GM03348 (cell line): ENCODE results near the gene BICDL2.

Source experiments
- DNase-seq: peaks from one replicate; pipeline ENCODE4 v3.0.0; 2012; ENCODE audit warnings: low spot score

BICDL2 gene

DNA sequence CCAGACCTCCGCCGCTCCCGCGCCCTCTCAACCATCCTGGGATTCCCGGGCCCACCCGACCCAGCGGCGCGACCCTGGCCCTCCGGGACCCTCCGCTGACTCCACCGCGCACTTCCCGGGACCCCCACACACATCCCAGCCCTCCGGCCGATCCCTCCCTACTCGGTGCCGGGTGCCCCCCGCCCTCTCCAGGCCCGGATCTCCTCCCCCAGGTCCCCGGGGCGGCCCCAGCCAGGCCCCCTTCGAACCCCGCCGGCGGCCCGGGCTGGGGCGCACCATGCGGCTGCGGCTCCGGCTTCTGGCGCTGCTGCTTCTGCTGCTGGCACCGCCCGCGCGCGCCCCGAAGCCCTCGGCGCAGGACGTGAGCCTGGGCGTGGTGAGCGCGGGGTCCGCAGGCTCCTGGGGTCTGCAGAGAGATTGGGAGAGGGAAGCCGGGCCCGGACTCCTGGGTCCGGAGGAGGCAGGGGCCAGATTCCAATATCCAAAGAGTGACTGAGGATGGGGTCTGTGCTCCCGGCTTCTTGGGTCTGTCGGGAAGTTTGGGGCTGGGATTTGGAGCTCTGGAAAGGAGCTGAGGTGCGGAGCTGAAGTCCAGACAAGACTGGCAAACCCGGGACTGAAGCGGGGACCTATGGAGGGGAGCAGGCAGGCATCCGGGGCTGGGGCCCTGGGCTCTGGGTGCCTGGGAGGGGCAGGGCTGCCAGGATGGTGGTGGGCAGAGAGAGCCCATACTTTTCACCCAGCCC lies 10.1 kb upstream of the BICDL2 start:
- DNase-seq: no peak

DNA sequence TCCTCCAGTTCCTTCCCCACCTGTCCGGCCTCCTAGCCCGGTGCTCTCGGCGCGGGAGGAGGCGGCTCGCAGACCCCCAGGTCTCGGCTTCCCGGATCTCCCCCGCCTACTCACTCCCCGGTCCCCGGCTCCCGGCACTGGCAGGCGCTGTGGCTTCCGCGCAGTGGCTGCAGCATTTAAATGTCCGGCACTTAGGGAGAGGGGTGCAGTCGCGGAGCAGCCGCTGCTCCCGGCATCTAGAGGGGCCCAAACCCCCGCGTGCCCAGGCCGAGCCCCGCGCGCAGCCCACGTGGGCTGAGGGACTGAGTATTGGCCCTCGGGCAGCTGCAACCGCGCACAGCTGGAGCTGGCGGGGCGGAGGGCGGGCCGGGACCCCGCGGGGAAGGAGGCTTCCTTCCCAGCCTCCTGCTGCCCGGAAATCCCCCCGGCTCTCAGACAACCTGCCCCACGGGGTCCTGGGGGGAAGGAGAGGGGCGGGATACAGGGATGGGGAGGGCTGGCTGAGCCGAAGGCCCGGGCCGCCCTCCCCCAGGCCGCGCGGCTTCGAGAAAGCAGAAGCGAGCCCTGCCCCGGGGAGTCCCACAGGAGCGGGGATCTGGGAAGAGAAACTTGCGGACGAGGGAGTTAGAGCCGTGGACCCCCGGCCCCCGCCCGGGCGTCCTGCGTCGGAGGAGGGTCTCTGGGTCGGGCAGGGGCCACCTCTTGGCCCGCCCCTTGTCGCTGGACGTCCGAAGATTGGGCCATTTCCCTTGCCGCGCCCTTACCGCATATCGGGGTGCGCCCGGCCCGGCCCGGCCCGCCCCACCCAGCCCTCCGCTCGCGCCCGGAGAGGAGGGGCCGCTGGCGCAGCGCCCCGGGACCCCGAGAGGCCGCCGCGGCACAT lies 9.3 kb upstream of the BICDL2 start, which contains the start of gene MMP25:
Gene MMP25, plus strand, starts transcription at position 804 of the 883 bp plus-strand sequence. CDS start 357 bp downstream, outside the sequence.
- DNase-seq: no peak

DNA sequence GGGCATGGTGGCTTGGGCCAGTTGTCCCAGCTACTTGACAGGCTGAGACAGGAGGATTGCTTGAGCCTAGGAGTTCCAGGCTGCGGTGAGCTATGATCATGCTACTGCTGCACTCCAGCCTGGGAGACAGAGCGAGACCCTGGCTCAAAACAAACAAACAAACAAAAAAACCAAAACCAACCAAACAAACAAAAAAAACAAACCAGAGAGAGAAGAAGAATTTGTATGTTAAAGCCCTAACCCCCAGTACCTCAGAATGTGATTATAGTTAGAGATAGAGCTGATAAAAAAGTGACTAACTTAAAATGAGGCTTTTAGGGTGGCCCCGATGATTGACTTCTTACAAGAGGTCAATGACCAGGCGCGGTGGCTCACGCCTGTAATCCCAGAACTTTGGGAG lies 8.0 kb upstream of the BICDL2 start:
- no peak for DNase-seq

DNA sequence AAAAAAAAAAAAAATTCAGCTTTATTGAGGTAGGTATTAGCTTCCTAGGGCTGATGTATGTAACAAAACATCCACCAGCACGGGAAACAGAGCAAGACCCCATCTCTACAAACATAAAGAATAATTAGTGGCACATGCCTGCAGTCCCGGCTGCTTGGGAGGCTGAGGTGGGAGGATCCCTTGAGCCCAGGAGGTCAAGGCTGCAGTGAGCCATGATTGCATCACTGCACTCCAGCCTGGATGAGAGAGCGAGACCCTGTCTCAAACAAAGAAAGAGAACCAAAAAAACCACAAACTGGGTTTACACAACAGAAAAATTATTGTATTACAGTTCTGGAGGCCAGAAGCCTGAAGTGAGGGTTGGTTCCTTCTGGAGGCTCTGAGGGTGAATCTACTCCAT lies 5.6 kb upstream of the BICDL2 start:
- DNase-seq: no peak

DNA sequence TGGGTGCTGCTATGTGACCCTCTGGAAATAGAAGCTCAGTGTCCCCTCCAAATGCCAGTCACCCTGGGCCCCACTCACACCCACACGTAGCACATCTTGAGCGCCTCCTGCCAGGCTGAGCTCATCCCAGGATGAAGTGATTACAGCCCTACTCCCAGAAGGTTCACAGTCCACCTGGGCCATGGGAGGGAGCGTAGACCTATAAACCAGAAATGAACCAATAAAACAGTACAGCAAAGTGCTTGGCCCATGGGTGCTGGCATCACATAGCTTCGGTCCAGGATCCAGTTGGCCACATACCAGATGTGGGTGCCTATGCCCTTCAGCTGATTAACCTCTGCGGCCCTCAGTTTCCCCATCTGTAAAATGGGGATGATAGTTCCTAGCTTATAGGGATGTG lies 2.2 kb upstream of the BICDL2 start:
- no peak for DNase-seq

DNA sequence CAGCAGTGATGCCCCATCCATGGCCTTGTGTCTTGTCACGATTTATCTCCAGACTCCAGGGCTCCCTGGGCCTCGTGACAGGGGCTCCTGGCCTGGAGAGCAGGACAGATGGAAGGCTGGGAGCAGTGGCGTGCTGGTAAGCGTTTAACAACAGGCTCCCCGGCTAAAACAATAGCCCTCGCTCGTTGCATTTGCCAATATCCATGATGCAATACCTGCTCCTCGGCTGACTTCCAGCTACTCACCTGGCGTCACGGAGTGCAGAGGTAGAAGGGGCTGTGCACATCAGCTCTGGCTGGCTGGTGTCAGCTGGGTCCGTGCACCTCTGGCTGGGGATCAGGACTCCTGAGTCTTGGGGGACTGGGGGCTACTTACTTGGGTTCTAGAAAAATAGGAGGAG lies 1.5 kb upstream of the BICDL2 start:
- DNase-seq: no peak

DNA sequence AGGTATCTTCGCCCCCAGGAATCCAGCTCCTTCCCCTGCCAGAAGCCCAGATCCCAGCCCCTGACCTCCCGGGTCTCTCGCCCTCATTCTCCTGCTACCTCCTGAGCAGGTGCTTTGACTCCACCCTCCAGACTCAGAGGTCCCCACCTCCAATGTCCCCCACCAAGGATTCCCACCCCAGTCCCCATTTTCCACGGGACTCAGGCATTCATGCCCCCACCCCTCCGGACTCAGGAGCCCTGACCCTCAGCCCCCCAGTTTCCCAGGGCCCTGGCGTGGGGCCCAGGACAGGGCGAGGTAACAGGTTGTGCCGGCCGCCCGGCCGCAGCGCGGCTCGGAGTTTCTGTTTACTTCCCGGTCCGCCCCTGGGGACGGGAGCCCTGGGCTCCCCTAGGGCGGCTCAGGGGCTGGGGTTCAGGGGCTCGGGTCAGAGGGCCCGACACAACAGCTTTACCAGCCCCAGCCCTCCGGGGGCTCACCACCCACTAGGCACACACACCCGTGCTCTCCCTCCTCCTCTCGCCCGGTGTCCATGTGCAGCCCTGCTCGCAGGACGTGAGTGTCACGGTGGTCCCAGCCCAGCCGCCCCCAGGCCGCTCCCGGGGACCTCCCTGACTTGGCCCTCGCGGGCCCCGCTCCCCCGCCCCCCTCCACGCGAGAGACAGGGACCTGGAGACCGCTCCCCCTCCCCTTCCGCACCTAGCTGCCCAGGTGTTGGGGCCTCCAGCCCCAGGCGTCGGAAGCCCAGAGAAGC lies 595 bp downstream of the BICDL2 start:
- DNase-seq: no peak

DNA sequence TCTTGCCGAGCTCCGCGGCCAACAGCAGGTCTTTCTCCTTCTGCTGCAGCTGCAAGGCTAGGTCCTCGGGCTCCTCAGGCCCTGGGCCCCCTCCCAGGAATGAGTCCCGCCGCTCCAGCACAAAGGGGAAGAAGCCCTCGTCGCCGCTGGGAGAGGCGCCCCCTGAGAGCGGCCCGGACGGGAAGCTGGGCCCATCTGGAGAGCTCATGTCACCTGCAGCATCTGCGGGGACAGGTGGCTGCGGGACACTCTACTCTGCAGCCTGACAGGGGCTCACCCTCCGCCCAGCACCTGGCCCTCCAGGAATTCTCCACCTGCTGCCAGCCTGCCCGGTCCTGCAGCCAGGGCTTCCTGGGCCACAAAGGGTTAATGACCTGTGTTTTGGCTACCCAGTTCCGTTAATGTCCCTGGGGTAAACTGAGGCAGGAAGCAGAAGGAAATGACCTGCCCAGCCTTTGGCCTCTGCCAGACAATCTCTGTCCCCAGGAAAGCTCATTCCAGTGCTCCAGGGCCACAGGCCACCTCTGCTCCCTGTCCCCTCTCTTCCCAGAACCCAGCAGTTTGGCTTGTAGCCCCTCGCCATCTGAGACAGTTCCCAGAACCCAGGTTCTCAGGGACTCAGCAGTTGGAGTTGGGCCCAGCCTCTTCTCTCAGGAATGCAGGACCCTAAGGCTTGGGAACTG lies 1.3 kb downstream of the BICDL2 start:
- DNase-seq: no peak

DNA sequence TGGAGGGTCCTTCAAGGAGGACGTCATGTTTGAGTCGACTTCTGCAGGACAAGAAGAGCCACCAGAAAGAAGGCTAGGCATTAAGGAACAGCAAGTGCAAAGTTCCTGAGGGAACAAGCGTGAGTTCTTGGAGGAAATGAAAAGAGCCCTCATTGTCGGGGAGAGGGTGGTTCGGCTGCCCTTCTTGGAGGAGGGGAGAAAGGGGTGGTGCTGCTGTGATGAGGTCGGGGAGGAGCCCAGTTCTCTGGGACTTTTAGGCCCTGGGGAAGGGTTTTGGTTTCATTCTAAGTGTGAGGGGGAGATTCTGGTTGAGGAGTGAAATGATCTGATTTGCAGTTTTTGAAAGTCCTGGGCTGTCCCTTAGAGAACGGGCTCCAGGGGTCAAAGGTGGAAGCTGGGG lies 4.1 kb downstream of the BICDL2 start:
- DNase-seq: no peak

DNA sequence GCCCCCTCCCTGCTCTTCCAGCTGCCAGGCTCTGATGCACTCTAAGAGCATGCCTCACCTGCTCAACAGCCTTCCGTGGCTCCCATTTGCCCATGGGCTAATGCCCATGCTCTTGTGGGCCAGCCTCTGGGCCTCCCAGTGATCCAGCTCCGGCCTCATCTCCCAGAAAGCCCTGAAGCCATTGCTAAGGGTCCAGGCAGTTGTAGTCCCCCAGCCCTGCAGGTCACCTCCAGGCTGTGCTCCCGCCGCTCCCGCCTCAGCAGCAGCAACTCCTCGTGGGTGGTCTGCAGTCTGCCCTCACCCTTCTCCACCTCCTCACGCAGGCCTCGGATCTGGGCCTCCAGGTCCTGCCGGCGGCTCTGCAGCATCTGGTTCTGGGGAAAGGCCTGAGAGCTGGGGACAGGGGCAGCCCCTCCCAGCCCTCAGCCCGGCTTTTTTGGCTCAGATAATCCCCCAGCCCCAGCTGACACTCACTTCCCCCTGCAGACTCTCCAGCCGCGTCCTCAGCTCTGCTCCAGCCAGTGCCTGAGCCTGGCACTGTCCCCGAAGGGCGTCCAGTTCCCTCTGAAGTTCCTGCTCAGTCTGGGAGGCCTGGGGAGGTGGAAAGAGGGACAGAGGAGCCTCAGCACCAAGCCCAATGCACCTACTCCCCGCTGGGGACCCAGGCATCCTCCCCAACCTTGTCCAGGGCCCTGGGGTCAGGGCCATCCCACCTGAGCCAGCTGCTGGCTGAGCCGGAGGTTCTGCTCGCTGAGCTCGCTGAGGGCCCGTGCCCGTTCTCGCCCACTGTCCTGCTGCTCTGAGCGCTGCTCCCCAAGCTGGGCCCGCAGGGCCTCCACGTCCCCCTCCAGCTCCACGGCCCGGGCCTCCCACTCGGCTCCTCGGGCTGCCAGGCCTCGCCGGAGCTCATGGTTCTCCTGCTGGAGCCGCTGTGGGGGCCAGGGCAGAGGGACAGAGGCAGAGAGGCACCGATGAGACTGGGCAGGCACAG lies 6.2 kb downstream of the BICDL2 start:
- DNase-seq: no peak

DNA sequence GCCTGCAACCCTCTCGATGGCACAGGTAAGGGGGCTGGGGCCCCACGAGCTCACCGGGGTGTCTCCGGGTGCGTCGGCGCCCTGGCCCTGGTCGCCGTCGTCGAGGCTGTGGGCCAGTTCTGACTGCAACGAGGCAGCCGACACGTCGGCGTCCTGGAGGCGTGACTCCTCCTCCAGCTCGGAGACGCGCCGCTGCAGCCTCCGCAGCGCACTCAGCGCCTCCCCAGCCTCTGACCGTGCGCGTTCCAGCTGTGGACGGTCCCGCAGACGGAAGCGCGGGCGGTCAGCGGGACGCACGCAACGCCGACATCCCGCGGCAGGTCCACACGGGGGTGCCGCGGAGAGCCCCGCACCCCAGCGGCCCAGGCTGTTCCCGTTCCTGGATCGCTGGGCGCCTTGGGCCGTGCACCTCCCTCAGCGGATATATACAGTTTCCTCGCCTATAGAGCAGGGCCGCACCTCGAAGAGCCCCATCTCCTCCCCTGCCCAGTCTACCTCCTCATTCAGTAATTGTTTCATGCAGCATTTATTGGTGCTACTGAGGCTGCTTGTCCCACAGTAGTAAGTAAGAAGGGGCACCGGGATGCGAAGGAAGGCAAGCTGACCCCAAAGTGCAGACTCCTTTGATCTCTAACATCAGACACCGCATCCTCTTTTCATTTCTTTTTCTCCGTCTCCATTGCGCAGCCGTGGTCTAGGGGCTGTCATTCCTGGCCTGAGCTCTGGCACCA lies 7.1 kb downstream of the BICDL2 start:
- peak; percentile 67 for DNase-seq

DNA sequence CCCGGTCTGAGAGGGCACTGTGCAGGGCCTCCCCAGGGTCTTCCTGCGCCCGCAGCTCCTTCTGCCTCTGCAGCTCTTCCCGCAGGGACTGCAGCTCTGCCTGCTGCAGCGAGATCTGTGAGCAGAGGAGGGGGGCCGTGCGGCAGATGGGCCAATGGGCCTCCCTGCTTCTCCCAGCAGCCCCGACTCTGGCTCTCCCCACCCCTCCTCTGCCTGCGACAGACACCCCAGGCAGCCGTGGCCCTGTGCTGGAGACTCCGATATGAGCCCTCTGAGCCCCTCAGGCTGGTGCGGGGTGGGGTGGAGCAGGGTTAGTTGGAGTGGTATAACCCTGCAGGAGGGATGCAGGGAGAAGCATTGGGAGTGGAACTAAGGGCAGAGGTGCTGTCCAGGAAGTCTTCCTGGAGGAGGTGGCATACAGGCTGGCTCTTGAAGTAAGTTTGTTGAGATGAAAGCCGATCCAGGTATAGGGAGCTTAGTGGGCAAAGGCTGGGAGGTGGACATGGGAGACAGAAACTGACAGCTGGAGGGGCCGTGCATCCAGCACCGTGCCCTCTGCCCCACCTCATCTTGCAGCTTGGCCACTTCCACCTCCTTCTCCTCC lies 7.9 kb downstream of the BICDL2 start:
- no peak for DNase-seq

DNA sequence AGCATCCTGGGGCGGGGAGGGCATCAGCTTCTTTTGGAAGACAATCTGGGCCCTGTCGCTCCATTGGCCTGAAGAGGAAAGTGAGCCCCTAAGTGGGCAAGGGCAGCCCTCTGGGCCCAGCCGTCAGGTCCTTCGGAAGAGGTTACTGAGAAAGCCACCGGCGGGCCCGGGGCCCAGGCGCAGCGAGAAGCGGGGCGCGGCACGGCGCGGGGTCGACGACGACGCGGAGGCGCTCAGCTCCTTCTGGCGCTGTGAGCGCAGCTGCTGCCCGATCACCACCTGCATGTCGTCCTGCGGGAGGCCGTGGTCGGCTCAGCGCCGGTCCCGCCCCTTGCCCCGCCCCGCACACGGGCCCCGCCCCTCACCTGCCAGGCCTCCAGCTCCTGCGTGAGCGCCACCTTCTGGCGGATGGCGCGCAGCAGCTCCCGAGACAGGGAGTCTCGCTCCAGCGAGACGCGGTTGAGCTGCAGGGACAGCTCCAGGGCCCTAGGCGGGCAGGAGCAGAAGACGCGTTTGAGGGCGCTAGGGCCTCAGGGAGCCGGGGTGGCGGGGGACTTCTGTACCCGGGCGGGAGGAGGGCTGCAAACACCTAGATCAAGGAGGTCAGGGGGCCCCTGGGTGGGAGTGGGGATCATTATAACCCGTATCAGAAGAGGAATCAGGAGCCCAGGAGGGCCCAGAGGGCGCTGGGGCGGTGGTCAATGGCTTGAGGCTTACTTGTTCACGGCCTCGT lies 8.6 kb downstream of the BICDL2 start:
- peak; percentile 81 for DNase-seq

DNA sequence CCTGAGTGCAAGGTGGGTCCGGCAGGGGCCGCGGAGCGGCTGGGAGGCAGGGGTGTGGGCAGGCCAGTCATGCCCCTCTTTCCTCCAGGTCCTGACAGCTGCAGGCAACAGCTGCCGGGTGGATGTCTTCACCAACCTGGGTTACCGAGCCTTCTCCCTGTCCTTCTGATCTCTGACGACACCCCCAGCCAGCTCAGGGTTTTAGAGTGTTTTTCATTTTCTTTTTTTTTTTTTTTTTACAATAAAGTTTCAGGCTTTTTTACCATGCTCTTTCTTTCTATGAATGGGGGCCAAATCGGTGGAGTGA lies 9.3 kb downstream of the BICDL2 start:
- no peak for DNase-seq

DNA sequence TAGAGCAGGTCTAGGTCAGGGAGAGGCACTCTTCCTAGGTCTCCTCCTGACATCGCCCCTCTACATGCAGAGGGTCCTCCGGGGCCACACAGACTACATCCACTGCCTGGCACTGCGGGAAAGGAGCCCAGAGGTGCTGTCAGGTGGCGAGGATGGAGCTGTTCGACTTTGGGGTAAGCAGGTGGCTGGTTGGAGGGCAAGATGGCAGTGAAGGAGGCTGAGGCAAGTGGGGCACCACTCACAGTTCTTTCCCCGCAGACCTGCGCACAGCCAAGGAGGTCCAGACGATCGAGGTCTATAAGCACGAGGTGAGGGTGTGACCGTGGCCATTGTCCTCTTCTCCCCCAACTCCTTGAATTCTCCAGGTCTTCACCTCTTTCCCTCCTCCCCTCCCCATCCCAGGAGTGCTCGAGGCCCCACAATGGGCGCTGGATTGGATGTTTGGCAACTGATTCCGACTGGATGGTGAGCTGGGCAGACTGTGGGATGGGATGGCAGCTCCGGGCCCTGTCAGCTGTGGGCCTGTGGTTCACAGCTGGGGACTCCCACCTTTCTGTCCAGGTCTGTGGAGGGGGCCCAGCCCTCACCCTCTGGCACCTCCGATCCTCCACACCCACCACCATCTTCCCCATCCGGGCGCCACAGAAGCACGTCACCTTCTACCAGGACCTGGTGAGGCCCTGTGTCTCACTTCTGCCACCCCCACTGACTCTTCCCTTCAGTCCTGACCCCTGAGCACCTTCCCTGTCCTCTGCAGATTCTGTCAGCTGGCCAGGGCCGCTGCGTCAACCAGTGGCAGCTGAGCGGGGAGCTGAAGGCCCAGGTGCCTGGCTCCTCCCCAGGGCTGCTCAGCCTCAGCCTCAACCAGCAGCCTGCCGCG lies 9.9 kb downstream of the BICDL2 start:
- DNase-seq: no peak

DNA sequence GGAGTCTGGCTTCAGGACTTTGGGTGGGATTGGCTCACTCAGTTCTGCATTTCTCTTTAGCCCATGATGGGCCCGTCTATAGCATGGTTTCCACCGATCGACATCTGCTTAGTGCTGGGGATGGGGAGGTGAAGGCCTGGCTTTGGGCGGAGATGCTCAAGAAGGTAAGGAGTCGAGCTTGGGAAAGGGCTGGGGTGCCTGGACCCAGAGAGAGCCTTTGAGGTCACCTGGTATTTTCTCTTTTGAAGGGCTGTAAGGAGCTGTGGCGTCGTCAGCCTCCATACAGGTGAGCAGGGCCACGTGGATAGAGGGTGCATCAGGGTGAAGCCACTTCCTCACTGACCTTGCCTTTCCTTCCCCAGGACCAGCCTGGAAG lies 10.8 kb downstream of the BICDL2 start:
- no peak for DNase-seq

DNA sequence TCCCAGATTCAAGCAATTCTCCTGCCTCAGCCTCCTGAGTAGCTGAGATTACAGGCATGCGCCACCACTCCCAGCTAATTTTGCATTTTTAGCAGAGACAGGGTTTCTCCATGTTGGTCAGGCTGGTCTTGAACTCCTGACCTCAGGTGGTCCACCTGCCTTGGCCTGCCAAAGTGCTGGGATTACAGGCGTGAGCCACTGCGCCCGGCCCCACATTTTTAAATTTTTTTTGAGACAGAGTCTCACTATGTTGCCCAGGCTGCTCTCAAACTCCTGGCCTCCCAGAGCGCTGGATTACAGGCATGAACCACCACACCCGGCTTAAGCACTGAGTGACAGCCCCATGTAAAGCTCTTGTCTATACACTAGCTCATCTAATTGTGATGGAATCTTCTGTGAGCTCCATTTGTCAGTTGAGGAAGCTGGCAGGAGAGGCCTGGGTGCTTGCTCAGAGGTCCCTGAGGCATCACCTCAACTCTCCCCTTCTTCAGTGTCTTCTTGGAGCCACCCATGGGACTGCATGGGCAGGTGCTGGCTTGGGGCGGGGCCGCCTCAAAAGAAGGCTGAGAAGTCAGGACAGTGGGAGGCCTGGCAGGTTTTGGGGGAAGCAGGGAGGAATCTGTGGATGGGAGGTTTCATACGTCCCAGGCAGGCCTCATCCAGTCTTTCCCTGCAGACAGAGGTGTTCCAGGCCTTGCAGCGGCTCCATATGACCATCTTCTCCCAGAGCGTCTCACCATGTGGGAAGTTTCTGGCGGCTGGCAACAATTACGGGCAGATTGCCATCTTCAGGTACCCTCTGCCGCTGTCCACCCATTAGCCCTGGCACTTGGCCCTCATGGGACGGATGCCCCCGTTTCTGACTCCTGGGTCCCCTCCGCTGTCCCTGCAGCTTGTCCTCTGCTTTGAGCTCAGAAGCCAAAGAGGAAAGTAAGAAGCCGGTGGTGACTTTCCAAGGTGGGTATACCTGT lies 11.4 kb downstream of the BICDL2 start:
- no peak for DNase-seq
